ENCODE data around the gene USP34. TPM values are rescaled to one million over a fixed set of nuclear protein-coding genes. Genes with fewer than 3 reads are reported as not detected.
"Not testable (repeated sequence)": the region's sequence is repeated elsewhere in the genome, so short reads cannot be mapped to it uniquely, and the experiment has no call there.

The USP34 gene
- total RNA-seq, 1 experiment from 2014 or later = 34.4 TPM

DNA sequence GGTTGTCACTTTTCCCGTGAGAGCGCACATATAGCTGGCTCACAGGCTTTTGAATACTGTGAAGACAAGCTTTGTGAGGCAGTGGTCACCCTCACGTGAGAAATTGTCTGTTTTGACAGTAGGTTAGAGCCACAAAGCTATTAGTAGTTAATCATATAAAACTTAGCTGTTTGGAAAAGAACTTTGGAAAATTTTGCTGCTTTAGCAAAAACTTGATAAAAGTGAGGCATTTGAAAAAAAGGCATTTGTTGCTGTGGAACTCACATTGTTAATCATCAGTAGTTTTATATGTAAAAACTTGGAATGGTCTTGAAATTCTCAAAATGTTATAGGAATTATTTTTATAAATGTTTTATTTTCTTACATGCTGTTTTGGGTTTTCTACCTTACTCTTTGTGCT is 286.6 kb downstream of the USP34 start:
- DNase-seq (ENCODE audit: low read depth) = no peak
- in situ Hi-C loops (cut with HindIII; ENCODE audit: low pct_unique_long_range_greater_than_20kb, low sequenced_read_pairs) = no loop called here

DNA sequence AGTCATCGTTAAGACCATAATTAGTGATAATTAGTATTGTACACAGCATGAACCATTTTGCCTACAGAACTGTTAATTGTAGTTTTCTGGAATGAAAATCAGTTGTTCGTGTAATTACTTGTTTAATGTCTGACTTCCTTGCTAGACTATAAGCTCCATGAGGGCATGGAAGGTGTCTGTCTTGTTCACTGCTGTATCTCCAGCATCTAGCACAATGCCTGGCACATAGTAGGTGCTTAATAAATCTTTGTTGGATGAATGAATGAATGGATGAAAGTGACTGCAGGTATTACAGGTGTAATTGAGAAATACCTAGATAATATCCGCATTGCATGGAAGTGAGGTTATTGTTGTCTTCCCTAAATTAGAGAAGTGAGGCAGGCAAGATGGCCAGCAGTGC is 287.1 kb downstream of the USP34 start:
- in situ Hi-C loops (cut with HindIII; ENCODE audit: low pct_unique_long_range_greater_than_20kb, low sequenced_read_pairs) = no loop called here

DNA sequence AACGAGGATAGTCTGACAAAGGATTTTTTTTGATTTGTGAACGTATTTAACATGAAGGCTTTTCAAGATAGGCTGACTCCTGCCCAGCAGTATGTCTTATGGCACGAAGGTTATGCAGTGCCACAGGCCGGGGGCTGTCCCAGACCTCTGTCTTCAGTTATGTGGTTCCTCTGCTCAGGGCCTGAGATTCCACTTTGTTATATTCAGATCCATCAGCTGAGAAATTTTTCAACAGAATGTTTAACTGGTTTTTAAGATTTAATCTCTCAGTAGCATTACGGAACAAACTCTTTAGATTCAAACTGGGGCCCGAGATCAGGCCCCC is 288.9 kb downstream of the USP34 start:
- in situ Hi-C loops (cut with HindIII; ENCODE audit: low pct_unique_long_range_greater_than_20kb, low sequenced_read_pairs) = no loop called here
- no peak for DNase-seq (ENCODE audit: low read depth)

More for the DNA sequence above, 287.1 kb downstream of the USP34 start:
- no peak for DNase-seq (ENCODE audit: low read depth)

DNA sequence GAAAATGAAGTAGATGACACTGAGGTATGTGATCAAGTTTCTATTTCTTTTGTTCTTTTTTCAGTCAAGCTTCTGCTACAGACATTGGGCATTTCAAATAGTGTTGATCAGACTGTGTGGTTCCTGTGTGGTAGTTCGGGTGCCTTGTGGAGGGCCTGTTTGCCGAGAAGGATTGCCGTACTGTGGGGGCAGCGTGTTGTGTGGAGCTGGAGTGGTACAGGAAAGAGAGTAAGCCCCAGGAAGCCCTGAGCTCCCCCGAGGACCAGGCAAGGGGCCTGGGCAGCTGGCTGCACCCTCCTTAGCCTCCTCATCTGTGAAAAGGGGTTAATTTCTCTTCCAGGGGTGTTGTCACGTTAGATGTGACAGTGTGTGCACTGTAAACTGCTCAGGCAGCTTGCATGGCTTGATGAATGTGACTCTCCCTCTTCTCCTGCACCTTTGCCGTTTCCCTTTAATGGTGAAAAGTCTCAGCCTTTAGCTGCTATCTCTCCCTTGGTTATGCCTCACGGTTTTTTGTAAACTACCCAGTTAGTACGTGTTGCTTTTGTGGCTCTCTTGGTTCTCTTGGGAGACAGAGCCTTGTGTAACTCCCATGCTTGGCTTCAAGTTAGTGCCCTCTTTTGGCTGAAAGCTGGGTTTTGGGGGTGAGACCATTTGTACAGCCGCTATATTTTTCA is 289.4 kb downstream of the USP34 start:
- no peak for DNase-seq (ENCODE audit: low read depth)
- in situ Hi-C loops (cut with HindIII; ENCODE audit: low pct_unique_long_range_greater_than_20kb, low sequenced_read_pairs) = no loop called here

DNA sequence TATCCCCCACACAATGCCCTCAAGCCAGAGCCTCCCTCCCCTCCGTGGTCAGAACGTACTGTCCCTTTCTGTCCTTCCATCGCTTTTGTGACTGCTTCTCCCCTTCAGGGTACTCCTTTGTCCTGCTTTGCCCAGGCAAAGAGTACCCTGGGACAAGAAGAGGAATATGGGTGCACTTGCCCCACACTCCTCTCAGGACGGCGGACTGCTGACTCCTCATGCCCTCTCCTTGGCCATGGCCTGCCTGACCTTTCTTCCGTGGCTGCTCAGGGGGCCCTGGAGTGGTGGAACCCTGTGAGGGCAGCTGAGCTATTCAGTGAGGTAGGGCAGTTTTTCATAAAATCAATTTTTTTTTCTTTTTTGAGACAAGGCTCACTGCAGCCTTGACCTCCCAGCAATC is 290.2 kb downstream of the USP34 start:
- in situ Hi-C loops (cut with HindIII; ENCODE audit: low pct_unique_long_range_greater_than_20kb, low sequenced_read_pairs) = no loop called here

DNA sequence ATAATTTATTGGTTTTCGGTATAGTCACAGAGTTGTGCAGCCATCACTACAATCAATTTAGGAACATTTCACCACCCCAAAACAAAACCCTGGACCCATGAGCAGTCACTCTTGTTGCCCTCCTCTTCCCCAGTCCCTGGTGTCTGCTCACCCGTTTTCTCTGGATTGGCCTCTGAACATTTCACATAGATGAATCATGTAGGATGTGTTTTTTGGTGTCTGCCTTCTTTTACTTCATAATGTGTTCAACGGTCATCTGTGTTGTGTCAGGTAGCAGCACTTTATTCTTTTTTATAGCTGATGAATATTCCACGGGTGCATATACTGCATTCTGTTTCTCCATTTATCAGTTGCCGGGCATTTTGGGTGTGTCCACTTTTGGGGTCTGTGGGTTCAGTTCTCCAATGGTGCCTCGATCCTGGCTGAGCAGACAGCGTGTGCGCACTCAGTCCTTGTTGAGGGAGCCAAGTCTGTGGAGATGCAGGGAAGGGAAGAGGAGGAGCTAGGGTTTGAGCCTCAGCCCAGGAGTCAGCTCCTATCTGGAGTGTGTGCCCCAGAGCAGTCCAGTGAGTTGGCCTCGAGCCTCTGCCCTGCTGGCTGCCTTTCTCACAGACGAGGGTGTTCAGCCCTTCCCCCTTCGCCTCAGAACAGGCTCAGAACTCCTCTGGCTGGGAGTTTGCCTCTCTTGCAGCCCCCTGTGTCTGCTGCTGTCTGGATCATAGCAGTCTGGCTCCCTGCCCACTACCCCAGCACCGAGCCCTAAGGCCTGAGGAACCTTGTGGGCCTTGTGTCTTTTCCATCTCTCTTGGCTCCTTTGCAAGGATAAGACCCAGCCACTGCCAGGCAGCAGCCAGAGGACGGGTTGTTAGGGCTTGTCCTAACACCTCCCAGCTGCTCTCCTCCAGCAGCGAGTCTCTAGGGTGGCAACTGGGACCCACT is 290.9 kb downstream of the USP34 start:
- DNase-seq (ENCODE audit: low read depth) = no peak
- in situ Hi-C loops (cut with HindIII; ENCODE audit: low pct_unique_long_range_greater_than_20kb, low sequenced_read_pairs) = no loop called here

More for the DNA sequence above, 290.2 kb downstream of the USP34 start:
- no peak for DNase-seq (ENCODE audit: low read depth)

DNA sequence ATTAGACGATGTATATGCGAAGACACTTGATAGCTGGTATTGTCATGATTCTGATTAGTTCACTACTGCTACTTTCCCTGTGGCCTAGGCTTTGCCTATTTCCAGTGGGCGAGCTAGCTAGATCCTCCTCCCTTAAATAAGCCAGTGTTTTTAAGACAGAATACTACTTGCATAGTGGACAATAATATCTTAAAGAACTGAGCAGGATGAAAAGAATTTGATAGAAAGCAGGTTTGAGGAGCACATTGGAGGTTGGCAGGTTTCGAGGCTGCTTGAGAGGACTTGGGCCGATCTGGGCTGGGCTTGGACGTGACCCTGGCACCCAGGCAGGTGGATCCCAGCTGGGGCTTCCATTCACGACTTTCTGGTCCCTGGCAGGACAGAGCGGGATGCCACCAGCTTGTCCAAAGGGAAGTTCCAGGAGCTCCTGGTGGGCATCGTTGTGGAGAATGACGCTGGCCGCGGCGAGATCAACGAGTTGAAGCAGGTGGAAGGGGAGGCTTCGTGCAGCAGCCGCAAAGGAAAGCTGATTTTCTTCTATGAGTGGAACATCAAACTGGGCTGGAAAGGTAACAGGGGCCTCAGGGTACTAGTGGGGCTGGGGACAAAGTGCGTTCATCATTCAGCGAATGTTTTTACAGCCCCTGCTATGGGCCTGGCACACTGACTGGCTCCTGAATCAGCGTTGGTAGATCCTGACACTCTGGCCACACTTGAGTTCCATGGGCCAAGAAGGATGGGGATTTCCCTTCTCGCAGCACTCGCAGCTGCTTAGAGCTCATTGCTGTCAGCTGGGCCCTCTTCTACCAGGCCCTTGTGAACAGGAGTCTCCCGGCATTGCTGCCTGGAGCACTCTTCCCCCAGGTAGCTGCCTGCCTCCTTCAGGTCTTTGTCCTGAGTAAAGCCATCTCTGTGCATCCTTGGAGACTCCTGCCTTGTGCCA is 292.0 kb downstream of the USP34 start:
- no peak for DNase-seq (ENCODE audit: low read depth)
- in situ Hi-C loops (cut with HindIII; ENCODE audit: low pct_unique_long_range_greater_than_20kb, low sequenced_read_pairs) = no loop called here

DNA sequence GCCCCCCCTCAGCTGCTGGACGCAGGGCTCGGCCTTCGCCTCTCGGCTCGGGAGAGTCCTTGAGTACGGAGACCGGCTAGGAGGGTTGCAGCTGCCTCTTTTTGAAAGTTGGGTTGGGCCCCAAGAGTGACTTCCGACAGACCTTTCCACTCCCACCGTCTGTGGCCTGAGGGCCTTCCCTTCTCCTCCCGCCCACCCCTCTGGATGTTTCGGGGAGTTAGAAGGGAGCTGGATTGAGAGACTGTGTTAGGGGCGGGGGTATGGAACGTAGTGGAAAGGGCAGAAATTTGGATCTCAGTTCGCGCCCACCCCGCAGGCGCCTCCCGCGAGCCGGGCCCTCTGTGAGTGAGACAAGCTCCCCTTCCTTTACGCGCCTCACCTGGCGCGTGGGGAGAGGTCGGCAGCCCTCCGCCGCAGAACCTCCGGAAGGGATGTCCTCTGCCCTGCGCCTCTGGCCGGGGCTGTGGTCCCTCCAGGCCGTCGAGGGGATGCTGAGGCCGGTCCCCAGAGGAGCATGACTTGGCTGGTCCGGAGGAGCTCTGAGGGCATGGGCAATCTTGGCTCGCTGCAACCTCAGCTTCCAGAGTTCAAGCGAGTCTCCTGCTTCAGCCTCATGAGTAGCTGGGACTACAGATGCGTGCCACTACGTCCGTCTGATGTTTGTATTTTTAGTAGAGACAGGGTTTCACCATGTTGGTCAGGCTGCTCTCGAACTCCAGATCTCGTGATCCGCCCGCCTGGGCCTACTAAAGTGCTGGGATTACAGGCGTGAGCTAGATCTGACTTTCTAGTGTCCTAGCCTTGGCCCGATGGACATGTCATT is 292.9 kb downstream of the USP34 start:
- in situ Hi-C loops (cut with HindIII; ENCODE audit: low pct_unique_long_range_greater_than_20kb, low sequenced_read_pairs) = no loop called here
- no peak for DNase-seq (ENCODE audit: low read depth)

DNA sequence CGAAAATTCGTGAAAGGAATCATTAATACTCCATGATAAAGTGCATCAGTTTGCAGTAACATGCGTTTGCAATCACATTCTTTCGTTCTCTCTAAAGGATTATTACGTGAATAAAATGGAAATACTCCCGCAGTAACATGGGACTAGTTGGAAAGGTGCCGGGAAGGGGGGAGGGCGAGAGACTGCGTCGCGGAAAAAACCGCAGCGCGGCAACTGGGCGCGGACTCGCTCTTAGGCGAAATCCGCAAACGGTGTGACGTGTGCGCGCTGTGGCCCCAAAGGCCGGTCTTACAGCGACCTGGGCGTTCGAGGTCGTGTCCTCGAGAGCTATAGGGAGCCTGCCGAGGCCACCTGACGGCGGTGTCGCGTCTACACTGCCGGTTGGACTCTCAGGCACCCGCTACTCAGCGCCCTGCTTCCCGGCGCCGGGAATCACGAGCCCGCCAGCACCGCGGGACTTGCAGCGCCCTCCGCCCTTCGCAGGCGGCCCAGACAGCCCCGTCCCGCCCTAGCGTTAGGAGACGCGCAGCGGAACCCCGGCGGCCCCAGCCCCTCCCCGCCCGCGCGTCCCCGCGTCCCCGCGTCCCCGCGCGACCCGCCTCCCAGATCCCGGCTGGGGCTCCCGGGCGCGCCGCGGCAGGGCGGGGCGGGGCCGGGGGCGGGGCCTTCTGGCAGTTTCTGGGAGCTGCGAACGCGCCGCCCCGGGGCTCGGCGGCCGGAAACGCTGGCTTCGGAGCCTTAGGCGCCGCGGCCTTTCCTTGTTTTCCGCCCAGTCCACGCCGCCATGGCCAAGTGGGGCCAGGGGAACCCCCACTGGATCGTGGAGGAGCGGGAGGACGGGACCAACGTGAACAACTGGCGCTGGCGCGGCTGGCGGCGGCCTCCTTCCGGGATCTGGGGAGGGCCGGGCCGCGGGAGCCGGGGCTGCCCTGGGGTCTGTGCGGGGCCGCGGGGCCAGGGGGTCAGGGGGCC is 293.8 kb downstream of the USP34 start:
- in situ Hi-C loops (cut with HindIII; ENCODE audit: low pct_unique_long_range_greater_than_20kb, low sequenced_read_pairs) = no loop called here
- DNase-seq (ENCODE audit: low read depth) = peak; percentile 86

DNA sequence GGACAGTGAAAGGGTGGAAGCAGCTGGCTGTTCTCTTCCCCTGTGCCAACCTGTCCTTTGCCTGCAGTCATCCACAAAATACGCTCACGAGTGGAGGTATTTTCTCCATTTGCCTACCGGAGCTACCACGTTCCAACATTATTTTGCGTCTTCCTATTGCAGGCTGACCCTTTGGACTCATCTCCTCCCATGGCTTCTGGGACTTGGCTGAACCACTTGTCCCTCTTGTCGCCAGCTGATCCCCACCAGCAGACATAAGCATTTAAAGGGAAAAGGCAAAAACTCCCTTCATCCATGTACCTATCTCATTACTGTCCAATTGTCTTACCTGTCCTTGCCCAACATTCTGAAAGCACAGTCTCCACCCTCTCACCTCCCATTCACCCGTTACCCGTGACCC is 295.9 kb downstream of the USP34 start:
- no peak for DNase-seq (ENCODE audit: low read depth)
- in situ Hi-C loops (cut with HindIII; ENCODE audit: low pct_unique_long_range_greater_than_20kb, low sequenced_read_pairs) = no loop called here

DNA sequence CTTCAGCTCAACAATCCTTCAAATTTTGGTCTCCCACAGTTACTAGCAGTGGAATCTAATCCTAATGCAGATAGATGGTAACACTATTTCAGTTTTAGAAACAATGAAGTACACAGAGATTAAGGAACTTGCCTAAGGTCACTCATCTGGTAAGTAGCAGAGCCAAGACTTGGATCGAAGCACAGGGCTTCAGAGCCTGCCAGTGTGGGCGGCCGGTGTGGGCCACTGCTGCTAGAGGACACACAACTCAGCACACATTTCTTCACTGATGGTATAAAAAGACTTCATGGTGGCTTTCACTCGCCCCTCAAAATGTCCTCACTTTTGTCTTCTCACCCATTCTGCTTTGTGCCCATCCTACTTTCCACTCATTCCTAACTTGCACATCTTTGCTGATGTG is 297.8 kb downstream of the USP34 start:
- DNase-seq (ENCODE audit: low read depth) = no peak
- in situ Hi-C loops (cut with HindIII; ENCODE audit: low pct_unique_long_range_greater_than_20kb, low sequenced_read_pairs) = no loop called here

DNA sequence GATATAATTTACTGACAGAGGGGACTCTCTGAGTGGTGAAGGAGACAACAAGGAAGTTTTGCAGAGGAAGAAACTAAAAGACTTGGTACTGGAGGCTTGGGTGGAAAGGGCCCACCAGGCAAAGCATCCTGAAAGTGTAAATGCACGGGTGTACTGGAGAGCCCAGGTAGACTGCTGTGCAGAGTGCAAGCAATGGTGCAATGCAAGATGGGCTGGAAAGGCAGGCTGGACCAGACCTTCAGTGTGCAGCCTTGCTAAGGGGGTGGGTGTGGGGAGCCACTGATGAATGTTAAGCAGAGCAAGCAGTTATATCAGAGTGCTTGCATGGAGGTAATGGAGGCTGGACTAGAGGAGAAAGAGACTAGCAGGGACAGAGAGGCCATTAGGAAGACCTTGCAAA is 298.2 kb downstream of the USP34 start:
- in situ Hi-C loops (cut with HindIII; ENCODE audit: low pct_unique_long_range_greater_than_20kb, low sequenced_read_pairs) = no loop called here
- DNase-seq (ENCODE audit: low read depth) = no peak

DNA sequence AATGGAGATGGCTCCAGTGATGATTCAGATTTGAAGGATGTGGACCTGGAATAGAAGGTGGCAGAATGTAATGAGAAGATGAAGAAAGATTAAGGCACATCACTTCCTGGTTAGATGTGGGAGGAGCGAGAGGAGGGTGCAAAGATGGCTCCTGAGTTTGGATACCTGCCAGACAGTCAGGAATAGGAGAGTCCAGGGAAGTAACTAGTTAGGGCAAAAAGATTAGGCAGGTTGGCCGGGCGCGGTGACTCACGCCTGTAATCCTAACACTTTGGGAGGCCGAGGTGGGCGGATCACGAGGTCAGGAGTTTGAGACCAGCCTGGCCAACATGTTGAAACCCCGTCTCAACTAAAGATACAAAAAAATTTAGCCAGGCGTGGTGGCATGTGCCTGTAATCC is 303.3 kb downstream of the USP34 start:
- in situ Hi-C loops (cut with HindIII; ENCODE audit: low pct_unique_long_range_greater_than_20kb, low sequenced_read_pairs) = no loop called here
- no peak for DNase-seq (ENCODE audit: low read depth)

DNA sequence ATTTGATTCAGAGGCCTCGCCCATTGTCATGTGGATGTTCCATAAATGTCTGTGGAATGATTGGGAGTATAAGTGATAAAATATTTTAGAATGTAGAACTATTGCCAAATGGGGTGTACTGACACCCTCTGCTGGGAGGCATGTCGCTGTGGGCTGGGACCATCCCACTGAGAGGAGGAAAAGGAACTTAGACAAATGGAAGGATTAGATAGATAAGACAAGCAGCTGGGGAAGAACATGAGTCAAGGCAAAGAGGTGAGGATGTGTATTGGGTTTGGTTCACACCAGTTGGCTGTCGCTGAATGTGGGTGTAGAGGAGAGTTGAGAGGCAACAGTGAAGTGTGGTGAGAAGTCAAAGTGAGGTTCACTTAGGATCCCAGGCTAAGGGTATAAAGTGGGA is 304.9 kb downstream of the USP34 start:
- in situ Hi-C loops (cut with HindIII; ENCODE audit: low pct_unique_long_range_greater_than_20kb, low sequenced_read_pairs) = no loop called here
- no peak for DNase-seq (ENCODE audit: low read depth)

DNA sequence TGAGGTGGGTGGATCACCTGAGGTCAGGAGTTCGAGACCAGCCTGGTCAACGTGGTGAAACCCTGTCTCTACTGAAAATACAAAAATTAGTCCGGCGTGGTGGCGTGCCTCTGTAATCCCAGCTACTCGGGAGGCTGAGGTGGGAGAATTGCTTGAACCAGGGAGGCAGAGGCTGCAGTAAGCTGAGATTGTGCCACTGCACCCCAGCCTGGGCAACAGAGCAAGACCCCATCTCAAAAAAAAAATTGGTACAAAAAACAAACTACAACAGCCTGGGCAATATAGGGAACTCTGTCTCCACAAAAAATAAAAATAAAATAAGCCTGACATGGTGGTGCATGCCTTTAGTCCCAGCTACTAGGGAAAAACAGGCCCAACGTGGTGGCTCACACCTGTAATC is 305.8 kb downstream of the USP34 start:
- not testable (repeated sequence) for DNase-seq (ENCODE audit: low read depth)

DNA sequence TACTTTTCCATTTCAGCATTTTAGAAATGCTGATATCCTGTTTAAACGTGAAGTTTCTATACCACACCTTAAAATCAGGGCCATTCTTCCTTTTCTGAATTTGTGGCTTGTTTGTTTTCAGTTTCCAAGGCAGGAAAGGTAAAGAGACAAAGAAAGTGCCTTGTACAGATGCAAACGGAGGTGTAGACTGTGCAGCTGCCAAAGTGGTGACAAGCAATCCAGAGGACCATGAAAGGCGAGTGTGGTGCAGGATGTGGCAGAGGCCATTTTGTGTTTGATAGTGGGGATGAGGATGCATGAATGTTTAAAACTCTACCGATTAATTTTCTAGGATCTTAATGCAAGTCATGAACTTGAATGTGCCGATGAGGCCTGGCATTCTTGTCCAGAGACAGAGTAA is 308.2 kb downstream of the USP34 start:
- DNase-seq (ENCODE audit: low read depth) = no peak
- in situ Hi-C loops (cut with HindIII; ENCODE audit: low pct_unique_long_range_greater_than_20kb, low sequenced_read_pairs) = no loop called here

More for the DNA sequence above, 305.8 kb downstream of the USP34 start:
- in situ Hi-C loops (cut with HindIII; ENCODE audit: low pct_unique_long_range_greater_than_20kb, low sequenced_read_pairs) = not testable (repeated sequence)

DNA sequence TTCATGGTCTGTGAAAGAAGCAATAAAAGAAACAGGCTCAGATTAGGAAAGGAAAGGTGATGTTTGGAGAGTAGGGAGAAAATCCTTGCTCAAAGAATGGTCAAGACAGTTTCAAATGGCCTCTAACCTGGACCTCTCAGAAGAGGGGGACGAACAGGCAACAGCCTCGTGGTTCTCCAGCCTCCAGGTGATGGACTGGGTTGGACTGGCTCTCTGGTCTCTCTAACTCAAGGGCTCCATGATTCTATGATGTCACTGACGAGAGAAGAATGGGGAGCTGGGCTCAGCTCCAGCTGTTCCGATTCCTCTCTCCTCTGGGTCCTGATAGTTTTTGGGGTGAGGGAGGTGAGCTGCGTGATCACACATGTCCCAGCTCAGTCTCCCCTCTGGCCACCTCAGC is 309.0 kb downstream of the USP34 start, which contains the start of gene C2orf74:
Gene C2orf74, plus strand, starts transcription at position 301 of the 400 bp plus-strand sequence. CDS start 327 bp downstream, outside the sequence.
- no peak for DNase-seq (ENCODE audit: low read depth)
- in situ Hi-C loops (cut with HindIII; ENCODE audit: low pct_unique_long_range_greater_than_20kb, low sequenced_read_pairs) = no loop called here

Data from Caki2 (cell line).